Measurements from ENCODE around the gene COX8A.

DNA sequence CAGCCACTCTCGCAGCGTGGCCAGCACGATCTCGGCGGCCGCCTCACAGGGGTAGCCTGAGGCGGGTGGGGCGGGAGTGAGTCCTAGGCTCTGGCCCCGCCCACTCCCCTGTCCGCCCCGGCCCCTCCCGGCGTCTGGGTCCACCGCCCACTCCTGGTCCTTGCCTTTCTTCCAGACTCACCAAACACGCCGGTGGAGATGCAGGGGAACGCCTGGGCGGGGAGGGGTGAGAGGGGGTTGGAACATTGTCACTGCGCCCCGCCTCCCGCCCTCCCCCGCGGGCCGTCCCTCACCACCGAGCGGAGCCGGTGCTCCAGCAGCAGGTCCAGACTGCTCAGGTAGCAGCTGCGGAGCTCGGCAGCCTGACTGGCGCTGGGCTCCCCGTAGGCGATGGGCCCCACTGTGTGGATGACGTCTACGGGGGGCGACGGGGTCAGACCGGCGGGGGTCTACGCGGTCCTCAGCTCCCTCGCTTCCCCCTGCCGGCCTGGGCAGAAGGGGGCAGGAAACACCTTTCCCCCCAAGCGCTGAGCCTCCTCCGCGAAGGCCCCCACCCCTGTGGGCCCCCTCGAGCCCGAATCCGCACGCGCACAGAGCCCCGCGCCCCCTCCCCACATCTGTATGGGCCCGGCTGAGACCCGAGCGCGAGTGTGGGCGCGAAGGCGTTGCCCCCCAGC lies 25.1 kb downstream of the COX8A start:
- peak; percentile 87 for TF ChIP-seq CREB1 (IDR thresholded peaks at IDR 0.05)
- 0 out of 2 replicates have a peak, but pooled peaks have one; percentile 18 for TF ChIP-seq PHF8 (conservative IDR thresholded peaks at IDR 0.05; ENCODE audit: low read depth, low read length)
- TF ChIP-seq POLR2AphosphoS5 (IDR thresholded peaks at IDR 0.05; ENCODE audit: low read depth, low read length) = no peak
- TF ChIP-seq, protein P1, sequence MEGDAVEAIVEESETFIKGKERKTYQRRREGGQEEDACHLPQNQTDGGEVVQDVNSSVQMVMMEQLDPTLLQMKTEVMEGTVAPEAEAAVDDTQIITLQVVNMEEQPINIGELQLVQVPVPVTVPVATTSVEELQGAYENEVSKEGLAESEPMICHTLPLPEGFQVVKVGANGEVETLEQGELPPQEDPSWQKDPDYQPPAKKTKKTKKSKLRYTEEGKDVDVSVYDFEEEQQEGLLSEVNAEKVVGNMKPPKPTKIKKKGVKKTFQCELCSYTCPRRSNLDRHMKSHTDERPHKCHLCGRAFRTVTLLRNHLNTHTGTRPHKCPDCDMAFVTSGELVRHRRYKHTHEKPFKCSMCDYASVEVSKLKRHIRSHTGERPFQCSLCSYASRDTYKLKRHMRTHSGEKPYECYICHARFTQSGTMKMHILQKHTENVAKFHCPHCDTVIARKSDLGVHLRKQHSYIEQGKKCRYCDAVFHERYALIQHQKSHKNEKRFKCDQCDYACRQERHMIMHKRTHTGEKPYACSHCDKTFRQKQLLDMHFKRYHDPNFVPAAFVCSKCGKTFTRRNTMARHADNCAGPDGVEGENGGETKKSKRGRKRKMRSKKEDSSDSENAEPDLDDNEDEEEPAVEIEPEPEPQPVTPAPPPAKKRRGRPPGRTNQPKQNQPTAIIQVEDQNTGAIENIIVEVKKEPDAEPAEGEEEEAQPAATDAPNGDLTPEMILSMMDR (IDR thresholded peaks at IDR 0.05; ENCODE audit: control extremely low read depth in 1 of 3, insufficient read depth in 1 of 3, low read depth in 1 of 3, low read length in 3 of 3) = no peak
- TF ChIP-seq, protein P2, sequence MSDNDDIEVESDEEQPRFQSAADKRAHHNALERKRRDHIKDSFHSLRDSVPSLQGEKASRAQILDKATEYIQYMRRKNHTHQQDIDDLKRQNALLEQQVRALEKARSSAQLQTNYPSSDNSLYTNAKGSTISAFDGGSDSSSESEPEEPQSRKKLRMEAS (IDR thresholded peaks at IDR 0.05) = no peak
- no peak for TF ChIP-seq SRF (IDR thresholded peaks at IDR 0.05; ENCODE audit: low read depth, low read length)
- TF ChIP-seq, protein P3, sequence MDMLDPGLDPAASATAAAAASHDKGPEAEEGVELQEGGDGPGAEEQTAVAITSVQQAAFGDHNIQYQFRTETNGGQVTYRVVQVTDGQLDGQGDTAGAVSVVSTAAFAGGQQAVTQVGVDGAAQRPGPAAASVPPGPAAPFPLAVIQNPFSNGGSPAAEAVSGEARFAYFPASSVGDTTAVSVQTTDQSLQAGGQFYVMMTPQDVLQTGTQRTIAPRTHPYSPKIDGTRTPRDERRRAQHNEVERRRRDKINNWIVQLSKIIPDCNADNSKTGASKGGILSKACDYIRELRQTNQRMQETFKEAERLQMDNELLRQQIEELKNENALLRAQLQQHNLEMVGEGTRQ (IDR thresholded peaks at IDR 0.05; ENCODE audit: low read length) = no peak
- TF ChIP-seq EZH2 (IDR thresholded peaks at IDR 0.05; ENCODE audit: low read depth, low read length, severe bottlenecking) = no peak
- no peak for TF ChIP-seq EP300 (IDR thresholded peaks at IDR 0.05; ENCODE audit: borderline replicate concordance in 1 of 2, low read depth in 2 of 2, low read length in 2 of 2)
- TF ChIP-seq TAF1 (IDR thresholded peaks at IDR 0.05; ENCODE audit: low read depth, low read length) = peak; percentile 18; the same call in 1 of the 2 replicates
